Stimulated activated CD8-positive, alpha-beta memory T cell treated with anti-CD3 and anti-CD28 coated beads, Interleukin-12 subunit alpha, Interleukin-12 subunit beta, amount 100 ng/mL, for 4 hours (primary cell): ENCODE results near the gene ENTPD6.

Experiments used
- DNase-seq: peaks from one replicate; pipeline ENCODE4 v3.0.0-alpha.2; 2020; ENCODE audit warnings: low read depth

ENTPD6 gene

DNA sequence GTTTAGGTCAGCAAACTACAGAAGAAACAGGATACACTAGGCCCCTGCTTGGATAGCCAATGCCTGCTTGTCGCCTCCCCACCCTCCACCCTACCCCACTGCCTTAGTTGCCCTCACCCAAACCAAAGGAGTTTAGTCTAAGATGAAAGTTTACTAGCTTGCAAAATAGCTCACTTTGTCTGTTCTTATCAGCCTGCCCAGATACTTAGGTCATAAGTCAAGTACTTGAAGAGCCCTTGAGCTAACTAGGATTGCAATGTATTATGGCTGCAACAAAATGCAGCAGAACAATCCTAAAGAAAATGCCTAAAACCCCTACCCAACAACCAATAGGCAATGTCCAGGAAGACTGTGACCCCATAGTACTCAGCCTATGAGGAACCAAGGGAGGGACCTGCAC is 7.3 kb upstream of the ENTPD6 start:
- no peak for DNase-seq

DNA sequence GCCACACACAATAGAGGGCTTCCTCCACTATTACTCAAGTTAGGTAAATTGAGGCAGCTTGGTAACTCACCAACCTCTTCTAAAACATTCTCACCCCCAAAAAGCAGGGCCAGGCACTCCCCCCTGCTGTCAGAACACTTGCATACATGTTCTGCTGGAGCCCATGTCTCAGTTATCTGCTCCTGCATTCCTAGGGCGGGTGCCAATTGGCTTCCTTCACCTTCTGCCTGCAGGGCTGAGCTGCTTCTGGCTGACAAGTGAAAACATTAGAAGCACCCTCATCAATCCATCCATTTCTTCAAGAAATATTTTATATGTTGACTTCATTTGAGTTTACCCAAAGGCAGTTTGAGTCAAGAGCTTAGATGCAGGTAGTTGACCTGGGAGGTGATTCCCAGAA is 4.5 kb upstream of the ENTPD6 start:
- DNase-seq = no peak

DNA sequence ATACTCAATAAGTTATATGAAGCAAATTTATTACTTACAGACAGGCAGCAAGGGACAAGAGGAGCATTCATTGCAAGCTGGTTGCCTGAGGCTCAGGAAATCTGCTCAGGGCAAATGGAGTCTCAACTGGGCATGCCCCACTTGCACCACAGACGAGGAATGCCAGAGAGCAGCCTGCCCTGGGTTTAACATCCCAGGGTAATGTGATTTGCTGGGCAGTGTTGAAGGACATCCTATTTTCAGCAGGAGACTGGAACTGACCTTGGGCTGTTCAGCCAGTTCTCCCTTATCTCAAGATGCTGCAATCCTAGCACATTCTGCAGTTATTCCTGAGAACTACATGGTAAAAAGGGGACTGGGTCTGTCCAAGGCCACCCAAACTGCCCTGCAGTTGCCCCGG is 3.8 kb upstream of the ENTPD6 start:
- no peak for DNase-seq

DNA sequence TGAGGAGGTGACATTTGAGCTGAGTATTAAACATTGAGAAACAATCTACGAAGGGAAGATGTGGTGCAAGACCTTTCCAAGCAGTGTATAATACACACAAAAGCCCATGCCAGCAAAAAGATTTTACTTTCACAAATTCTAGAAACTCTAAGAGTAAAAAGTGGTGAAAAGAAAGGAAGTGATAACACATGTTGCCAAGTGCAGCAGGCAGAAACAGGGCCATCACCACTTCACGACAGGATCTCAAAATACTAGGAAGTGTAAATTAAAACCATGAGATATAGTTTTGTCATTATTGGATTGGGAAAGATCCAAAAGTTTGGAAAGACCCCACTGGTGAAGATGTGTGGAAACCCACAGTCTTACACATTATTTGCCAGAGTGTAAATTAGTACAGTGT is 1.7 kb upstream of the ENTPD6 start:
- DNase-seq = no peak

DNA sequence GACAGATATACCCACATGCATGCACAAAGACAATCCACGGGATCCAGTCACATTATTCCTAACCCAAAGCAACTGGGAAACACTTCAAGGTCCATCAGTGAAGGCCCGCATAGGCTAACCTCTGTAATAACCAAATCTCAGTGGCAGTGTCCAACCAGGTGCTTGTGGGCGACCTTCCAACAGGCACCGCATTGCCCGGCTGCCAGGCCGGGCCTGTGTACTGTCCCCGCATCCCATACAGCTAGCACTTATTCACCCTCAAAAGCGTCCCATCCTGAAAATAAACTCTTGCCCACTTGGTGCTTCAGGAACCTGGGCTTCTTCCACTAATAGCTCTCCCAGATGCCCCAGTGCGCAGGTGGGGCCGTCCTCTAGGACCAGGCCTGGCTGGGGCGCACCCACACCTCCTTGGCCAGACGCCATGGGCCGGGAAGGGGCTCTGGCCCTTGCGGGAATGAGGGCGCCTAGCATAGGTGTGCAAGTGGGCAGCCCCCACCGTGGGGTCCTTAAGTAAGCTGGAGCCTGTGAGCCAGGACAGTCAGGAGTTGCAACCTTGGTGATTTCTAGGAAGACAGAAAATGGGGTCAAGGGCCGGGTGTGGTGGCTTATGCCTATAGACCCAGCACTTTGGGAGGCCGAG is 1.1 kb upstream of the ENTPD6 start:
- DNase-seq = no peak

DNA sequence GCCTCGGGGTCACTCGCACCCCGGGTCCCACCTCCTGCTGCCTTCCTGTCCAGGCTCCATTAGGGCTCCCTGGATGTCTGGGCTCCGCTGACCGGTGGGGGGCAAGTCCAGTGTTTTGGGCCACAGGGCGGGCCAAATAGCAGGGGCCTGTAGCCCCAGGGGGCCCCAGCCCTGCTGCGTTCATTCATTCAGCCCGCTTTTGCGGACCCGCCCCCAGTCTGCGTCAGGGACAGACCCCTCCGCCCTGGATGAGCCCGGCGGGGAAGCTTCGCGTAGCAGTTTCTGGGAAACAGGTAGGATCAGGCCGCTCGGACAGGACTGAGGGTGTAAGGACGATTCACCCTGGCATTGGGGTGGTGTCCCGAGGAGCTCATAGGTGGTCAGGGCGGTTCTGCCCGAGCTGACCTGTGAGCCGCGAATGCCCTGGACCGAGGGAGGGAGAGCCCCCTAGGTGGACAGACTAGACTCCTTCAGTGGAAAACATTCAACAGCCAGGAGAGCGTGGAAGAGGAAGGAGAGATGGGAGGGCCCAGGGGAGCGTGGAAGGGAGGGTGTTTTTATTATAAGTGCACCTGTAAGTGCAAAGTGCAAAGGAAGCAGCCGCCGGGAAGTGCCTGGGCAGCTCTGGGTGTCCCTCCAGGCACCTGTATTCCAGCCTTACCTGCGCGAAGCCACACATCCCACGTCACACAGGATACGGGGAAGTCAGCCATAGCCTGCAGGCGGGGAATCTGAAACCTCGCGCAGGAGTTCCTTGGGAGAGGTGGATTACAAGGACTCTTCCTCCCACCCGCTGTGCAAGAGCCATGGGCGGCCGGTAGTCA is 662 bp downstream of the ENTPD6 start:
- no peak for DNase-seq

DNA sequence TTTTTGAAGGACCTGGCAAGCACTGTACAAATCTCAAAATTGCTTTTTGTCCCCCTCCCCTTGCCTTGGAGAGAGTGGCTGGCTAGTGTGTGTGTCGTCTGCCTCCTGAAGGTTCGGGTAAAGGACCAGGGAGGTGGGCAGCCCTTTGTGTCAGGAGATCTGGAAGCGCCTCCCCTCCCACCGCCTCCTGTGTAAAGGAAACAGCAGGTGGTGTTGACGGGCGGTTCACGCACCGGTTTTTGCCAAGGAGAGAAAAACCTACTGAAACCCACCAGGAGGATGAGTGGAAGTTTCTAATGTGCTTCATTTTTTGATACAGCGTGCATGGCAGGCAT is 1.2 kb downstream of the ENTPD6 start:
- no peak for DNase-seq

DNA sequence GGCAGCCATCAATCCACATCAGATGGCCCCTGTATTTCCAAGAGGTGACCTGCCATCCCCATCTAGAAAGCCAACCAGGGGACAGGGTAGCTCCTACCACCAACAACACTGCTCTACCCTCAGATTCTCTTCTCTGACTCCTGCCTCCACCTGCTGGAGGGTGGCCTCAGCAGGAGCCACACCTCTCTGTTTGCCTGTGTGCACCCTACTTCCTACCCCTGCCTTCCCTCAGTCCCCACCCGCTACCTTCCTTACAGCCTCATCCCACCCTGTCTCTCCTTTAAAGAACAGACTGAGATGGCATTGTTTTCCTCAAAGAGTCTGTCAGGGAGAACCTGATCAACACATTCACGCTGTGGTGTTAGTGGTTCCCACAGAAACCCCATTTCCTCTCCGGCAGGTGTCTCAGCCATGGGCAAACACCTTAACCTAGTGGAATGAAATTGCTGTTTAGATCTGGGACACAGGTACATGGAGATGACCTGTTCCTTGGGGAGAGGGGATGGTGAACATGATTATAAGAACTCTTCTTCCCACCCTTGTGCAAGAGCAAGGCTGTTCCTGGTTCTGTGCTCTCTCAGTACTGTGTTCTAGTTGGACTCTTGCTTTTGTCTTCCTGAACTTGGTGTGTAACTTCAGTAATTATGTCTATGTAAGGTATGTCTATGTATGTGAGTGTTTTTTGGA is 1.8 kb downstream of the ENTPD6 start:
- no peak for DNase-seq

DNA sequence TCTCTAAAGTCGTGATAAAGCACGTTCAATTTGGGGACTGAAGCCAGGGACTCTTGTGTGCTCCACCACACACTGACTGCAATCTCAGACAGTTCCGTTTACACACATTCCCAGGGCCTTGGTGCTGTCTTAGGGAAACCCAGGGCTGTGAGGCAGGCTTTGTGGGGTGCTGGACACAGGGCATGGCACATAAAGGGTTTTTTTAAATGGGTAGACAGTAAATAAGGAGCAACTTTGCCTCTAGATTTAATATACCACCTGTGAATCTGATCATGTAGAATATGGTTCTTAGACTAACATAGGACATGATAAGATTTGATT is 2.3 kb downstream of the ENTPD6 start:
- DNase-seq = no peak

DNA sequence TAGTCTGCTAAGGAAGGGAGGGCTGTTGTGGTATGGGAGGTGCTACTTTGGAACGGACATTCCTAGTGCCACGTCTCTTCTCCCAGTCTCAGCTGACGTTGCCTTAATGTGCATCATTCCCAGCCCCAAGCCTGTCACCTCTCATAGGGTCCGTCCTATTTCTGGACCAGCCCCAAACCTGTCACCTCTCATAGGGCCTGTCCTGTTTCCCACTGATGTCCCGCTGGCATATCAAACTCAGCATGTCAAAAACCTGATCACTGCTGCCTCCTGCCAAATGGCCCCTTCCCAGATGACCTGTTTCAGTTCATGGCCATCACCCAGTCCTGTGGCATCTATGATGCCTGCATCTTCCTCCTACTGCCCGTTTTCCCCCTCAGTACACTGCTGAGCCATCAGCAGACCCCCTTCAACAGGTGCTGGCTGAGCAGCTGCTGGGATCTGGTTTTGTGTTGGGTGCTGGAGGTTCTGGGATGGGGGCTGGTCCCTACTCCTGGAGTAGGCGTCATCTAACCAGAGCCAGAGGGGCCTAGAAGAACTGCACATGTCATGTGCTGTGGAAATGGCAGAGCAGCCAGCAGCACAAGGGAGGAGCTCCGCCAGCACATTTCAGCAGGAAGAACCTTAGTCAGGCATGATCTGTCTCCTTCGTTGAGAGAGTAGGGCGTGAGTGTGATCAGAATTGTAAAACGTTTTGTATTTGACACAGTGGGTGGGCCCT is 3.3 kb downstream of the ENTPD6 start:
- DNase-seq = no peak

DNA sequence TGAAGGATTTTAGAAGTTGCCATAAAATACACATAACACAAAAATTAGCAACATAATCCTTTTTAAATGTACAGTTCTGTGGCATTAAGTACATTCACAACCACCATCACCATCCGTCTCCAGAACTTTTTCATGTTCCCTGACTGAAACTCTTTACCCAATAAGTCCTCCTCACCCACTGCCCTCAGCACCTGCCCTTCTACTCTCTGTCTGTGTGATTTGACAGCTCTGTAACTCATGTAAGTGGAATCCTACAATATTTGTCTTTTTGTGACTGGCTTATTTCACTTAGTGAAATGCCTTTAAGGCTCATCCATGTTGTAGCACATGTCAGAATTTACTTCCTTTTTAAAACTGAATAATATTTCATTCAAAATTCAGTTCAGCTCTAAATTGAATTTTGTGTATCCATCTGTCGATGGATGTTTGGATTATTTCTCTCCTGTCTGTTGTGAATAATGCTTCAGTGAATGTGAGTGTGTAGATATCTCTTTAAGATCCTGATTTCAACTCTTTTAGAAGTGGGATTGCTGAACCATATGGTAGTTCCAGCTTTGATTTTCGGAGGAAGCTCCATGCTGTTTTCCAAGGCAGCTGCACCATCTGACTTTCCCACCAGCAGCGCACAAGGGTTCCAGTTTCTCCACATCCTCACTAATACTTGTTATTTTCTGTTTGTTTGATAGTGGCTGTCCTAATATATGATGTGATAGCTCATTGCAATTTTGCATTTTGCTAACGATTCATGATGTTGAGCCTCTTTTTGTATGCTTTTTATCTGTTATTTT is 4.2 kb downstream of the ENTPD6 start:
- DNase-seq = no peak

DNA sequence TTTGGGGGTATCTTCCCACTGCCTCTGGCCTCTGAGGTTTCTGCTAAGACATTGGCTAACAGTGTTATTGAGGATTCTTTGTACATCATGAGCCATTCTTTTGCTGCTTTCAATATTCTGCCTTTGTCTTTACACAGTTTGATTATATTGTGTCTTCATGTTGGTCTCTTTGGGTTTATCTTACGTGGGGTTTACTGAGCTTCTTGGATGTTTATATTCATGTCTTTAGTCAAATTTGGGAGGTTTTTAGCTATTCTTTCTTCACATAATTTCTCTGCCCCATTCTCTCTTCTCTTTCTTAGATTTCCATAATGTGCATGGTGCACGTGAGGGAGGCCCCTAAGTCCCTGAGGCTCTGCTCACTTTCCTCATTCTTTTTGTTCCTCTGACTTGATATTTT is 7.6 kb downstream of the ENTPD6 start:
- no peak for DNase-seq

DNA sequence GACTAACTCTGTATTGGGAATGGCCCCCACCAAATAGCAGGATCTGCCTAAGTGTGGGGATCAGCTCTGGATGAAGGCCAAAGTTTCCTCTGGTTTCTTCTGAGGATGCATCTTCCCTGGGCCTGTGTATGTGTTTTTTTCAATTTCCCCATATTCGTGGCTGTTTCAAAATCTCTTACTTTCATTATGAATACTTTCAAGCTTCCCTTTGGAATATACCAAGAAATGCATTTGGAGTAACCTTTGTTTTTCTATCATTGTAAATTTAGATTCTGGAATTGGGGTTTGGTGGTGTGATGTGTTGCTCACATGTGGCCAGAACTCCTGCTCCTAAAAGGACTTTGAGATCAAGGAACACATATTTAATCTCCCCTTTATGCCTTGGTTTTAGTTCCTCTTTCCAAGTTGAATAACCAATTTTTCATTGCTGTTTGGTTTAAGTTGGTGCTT is 8.4 kb downstream of the ENTPD6 start:
- DNase-seq = no peak

DNA sequence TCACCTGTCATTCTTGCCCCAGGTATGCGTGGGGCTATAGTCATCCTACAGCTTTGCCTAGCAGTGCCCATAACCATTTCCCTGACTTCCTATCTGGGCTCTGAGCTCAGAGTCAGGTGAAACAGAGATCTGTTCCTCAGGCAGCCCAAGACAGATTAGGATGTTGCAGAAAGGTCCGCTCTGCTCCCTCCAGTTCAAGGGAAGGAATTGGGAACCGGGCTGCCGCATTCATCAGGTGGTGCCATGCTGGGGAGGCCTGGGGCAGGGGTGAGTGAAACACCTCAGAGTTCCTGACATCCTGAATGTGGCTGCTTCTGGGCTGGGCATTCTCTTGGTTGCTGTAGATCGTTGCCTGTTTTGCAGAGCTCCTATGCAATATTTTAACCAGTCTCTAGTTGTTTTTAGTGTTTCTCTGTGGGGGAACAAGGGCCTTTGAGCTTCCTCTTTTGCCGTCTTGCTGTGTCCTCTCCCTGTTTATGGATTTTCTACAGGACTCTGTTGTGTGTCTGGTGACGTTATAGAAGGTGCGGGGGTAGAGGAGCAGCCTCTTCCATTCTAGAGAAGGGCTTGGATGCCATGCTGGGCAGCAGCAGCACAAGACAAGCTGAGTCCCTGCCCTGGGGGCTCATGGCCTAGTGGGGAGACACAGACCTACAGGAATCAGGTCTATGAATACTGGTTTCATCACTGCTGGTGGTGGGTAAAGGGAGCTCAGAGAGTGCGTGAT is 9.2 kb downstream of the ENTPD6 start:
- DNase-seq = no peak

DNA sequence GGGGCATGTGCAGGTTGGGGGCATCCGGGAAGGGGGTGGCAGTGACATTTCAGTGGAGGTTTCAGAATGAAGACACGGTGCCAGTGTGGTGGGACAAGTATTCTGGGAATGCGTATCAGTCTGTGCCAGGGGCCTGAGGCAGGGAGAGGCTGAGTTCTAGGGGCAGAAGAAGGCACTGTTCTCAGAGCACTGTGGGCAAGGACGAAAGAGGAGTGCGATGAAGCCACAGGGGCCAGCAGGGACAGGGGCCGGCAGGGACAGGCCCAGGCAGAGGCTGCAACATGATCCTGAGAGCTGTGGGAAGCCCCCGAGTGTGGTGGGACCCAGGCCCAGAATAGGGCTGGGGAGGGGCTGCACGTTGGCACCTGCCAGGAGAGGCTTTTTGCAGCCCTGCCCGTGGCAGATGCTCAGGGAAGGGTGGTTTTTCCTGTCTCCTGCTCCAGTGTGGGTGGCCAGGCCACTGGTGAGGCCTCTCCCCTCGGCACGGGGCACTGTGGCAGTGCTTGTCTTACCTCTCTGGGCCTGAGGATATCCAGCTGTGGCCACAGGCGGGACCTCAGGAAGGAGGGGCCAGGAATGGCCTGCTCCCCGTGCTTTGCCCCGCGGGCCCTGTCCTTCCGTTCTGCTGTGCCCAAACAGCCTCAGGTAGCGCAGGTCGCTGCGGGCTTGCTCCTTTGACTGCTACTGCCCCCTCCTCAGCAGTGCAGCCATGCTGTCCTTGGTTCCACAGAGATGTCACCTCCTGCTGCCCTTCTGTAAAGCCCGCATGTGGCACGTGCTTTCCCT is 10.0 kb downstream of the ENTPD6 start:
- DNase-seq = no peak

DNA sequence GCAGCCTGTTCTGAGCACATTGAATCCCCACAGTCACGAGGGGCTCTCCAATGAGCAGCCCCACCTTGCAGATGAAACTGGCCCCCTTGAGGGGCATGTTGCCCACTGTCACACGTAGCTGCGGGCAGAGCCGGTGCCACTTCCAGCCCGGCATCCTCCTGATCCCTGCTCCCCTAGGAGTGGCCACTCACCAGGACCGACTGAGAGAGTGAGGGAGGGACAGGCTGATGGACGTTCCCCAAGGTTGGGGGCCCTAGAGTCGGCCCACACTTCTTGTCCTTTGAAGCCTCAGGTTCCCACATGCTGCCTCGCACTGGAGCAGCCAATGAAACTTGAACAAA is 10.5 kb downstream of the ENTPD6 start:
- no peak for DNase-seq

DNA sequence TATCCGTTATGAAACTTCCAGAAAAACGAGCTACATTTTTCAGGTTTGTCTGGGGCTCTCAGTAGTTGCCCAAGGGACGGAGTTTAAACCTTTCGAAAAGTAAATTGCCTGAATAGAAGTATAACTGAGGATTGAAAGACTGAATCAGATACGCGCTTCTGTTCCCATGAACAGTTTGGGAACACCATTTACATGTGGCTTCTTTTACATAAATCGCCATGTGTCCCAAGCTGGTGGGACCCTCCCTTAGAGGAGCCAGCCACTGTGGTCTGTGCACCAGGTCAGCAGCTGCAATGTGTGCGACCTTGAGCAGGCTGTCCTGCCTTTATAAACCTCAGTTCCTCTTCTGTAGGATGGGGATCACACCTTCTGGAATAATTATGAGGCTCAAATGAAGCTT is 11.0 kb downstream of the ENTPD6 start:
- no peak for DNase-seq

DNA sequence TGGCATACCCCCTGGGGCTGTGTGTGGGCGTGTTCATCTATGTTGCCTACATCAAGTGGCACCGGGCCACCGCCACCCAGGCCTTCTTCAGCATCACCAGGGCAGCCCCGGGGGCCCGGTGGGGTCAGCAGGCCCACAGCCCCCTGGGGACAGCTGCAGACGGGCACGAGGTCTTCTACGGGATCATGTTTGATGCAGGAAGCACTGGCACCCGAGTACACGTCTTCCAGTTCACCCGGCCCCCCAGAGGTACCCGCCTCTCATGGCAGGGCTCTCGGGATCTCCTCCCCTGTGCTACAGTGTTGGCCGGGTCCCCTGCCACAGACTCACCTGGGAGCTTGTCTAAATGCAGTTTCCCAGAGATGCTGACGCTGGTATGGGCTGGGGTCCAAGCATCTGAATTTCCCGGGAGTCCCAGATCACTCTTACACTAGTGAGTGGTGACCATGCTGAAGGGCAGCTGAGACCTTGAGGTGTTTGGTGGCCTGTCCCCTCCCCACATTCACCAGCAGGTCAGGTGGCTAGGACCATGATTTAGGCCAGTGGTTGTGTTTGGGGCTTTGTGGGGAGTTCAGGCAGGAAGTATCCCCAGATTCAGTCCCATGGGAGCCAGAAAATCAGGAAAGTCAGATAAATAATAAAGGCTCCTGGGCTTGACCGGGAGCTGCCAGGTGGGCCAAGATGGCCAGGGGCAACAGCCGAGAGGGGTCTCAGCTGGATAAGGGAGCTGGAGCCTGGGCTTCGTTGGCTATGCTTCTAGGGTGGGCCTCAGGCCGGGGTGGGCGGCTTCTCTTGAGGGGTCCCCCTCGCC is 11.8 kb downstream of the ENTPD6 start:
- no peak for DNase-seq

DNA sequence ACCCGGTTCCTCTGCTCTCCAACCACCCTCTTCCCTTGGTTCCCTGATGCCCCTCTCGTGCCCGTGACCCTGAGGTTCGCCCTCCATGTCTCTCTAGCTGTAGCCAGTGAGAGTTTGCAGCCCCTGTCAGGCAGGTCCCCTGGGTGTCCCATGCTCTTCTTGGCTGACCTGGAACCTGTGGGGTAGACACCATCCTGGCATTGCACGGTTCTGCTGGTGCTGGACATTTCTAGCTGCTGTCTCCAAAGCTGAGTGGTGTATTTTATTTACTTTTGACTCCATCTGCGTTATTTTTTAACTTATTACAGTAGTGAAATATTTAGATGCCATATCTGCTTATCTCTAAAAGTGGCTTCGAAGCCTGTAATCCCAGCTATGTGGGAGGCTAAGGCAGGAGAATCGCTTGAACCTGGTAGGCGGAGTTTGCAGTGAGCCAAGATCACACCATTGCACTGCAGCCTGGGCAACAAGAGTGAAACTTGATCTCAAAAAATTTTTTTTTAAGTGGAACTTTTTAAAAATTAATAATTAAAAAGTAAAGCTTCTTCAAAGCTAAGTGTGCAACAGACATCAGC is 12.5 kb downstream of the ENTPD6 start:
- no peak for DNase-seq
